Smooth muscle cell (in vitro differentiated cells): Measurements from ENCODE around the gene WDR27. TPM values are rescaled to one million over a fixed set of nuclear protein-coding genes. Genes with fewer than 3 reads are reported as not detected.
A peak's percentile ranks its signal among the peaks of the same experiment; 100 is the strongest.

Experiments
- DNase-seq: peaks from one replicate; lab custom pipeline; 2025; ENCODE audit not compliant: unreplicated experiment; lab: John Stamatoyannopoulos, UW
- H2AFZ ChIP-seq: fragments of 200-600 bp; sonication (generic); 2 replicates; pipeline ENCODE4 v1.6.0; 2016; ENCODE audit warnings: antibody characterized with exemption, low read depth, mild to moderate bottlenecking
- H3F3A ChIP-seq: fragments of 200-600 bp; sonication (generic); 2 replicates; pipeline ENCODE4 v1.6.0; 2017; ENCODE audit warnings: antibody characterized with exemption, low read depth
- H3K27ac ChIP-seq: fragments of 200-600 bp; sonication (generic); 2 replicates; pipeline ENCODE4 v1.5.1; 2016; ENCODE audit warnings: low read depth, mild to moderate bottlenecking
- H3K27me3 ChIP-seq: fragments of 200-600 bp; sonication (generic); 2 replicates; pipeline ENCODE4 v1.6.1; 2016; ENCODE audit warnings: low read depth, mild to moderate bottlenecking
- H3K36me3 ChIP-seq: fragments of 200-600 bp; sonication (generic); 2 replicates; pipeline ENCODE4 v1.5.1; 2016; ENCODE audit warnings: low read depth
- H3K4me1 ChIP-seq: fragments of 200-600 bp; sonication (generic); 2 replicates; pipeline ENCODE4 v1.5.1; 2016; ENCODE audit warnings: low read depth
- H3K4me2 ChIP-seq: fragments of 200-600 bp; sonication (generic); 2 replicates; pipeline ENCODE4 v1.6.0; 2016; ENCODE audit warnings: mild to moderate bottlenecking
- H3K4me3 ChIP-seq: fragments of 200-600 bp; sonication (generic); 2 replicates; pipeline ENCODE4 v1.5.1; 2016; ENCODE audit warnings: mild to moderate bottlenecking
- H3K79me2 ChIP-seq: fragments of 200-600 bp; sonication (generic); 2 replicates; pipeline ENCODE4 v1.6.0; 2016; ENCODE audit warnings: low read depth, mild to moderate bottlenecking
- H3K9ac ChIP-seq: fragments of 200-600 bp; sonication (generic); 2 replicates; pipeline ENCODE4 v1.6.0; 2016; ENCODE audit warnings: low read depth
- H3K9me3 ChIP-seq: fragments of 200-600 bp; sonication (generic); replicated peaks from 2 replicates; pipeline ENCODE4 v1.5.1; 2016; ENCODE audit warnings: low read depth
- H4K20me1 ChIP-seq: fragments of 200-600 bp; sonication (generic); 2 replicates; pipeline ENCODE4 v1.6.0; 2016; ENCODE audit warnings: low read depth
- CTCF ChIP-seq: fragments of 200-600 bp; sonication (generic); IDR thresholded peaks from 2 replicates; pipeline ENCODE4 v1.5.1; 2017; ENCODE audit warnings: borderline replicate concordance, mild to moderate bottlenecking, antibody characterized with exemption; ENCODE audit not compliant: insufficient read depth, poor library complexity, severe bottlenecking
- WGBS: methylation state at CpG from one replicate; pipeline ENCODE4 v1.1.7; 2016; ENCODE audit warnings: low lambda C conversion rate; 5-methylcytosine and 5-hydroxymethylcytosine counted together
- polyA plus RNA-seq: library from polyadenylated mRNA; unstranded; fragments of >200 nt; fragmentation: Nextera tagmentation; extraction: Ambion mirVana; gene quantifications from 2 replicates; pipeline ENCODE4 v1.2.1, GENCODE V29; 2016
- total RNA-seq: library from RNA; depleted of rRNA; stranded (reverse); fragments of >200 nt; gene quantifications from 2 replicates; pipeline ENCODE4 v1.2.3, GENCODE V29; 2014

WDR27 gene
- total and polyA plus RNA-seq, 2 experiments from 2014 or later = 26.0 to 47.0 TPM

GRCh38 chr6:169720207-169720855 is 18.5 kb upstream of the WDR27 start:
- H3K4me2 ChIP-seq = no peak overlapping the region

GRCh38 chr6:169719117-169719516 is 17.3 kb upstream of the WDR27 start:
- Histone ChIP-seq H3F3A (peaks cover 3% of the 10 kb centered on the region), H3K27ac (no peak overlapping the region), H4K20me1 (peaks cover 62% of the 10 kb centered on the region), H3K4me2 (no peak overlapping the region), H3K9me3 (no peaks in the 10 kb centered on the region), H3K4me3 (no peak overlapping the region), H3K79me2 (peaks cover 49% of the 10 kb centered on the region), H2AFZ (no peak overlapping the region), H3K27me3 (no peaks in the 10 kb centered on the region), H3K4me1 (peaks cover 13% of the 10 kb centered on the region), H3K36me3 (no peaks in the 10 kb centered on the region), H3K9ac (no peak overlapping the region)
- WGBS = 81% methylated on average over 4 of the region's 4 CpGs
- no peak for TF ChIP-seq CTCF
- no peak for DNase-seq

More at GRCh38 chr6:169720207-169720855, 18.5 kb upstream of the WDR27 start:
- no peak overlapping the region for H2AFZ ChIP-seq
- peaks cover 17% of the 10 kb centered on the region for H3K4me1 ChIP-seq
- no peak overlapping the region for H3K27ac ChIP-seq
- WGBS = over 99% methylated on average over 3 of the region's 3 CpGs
- peaks cover 62% of the 10 kb centered on the region for H4K20me1 ChIP-seq
- H3K4me3 ChIP-seq = no peak overlapping the region
- H3K36me3 ChIP-seq = no peaks in the 10 kb centered on the region
- peaks cover 3% of the 10 kb centered on the region for H3F3A ChIP-seq
- no peak for DNase-seq
- peaks cover 49% of the 10 kb centered on the region for H3K79me2 ChIP-seq
- H3K27me3 ChIP-seq = no peaks in the 10 kb centered on the region
- H3K9me3 ChIP-seq = no peaks in the 10 kb centered on the region
- no peak for TF ChIP-seq CTCF
- H3K9ac ChIP-seq = no peak overlapping the region

- 91% methylated on average over 9 of the region's 9 CpGs for WGBS
- no peak for DNase-seq
- Histone ChIP-seq H3F3A (peaks cover 7% of the 10 kb centered on the region), H3K4me2 (no peak overlapping the region), H3K9me3 (no peaks in the 10 kb centered on the region), H3K36me3 (peaks cover 16% of the 10 kb centered on the region), H3K9ac (no peak overlapping the region), H3K27ac (peak overlapping the region; percentile 8), H3K4me3 (no peak overlapping the region), H3K27me3 (no peaks in the 10 kb centered on the region), H2AFZ (no peak overlapping the region), H3K4me1 (no peaks in the 10 kb centered on the region), H4K20me1 (peaks cover 28% of the 10 kb centered on the region), H3K79me2 (peaks cover 19% of the 10 kb centered on the region)
- no peak for TF ChIP-seq CTCF
Measured at GRCh38 chr6:169714595-169714994, 12.8 kb upstream of the WDR27 start.

GRCh38 chr6:169714178-169714577 is 12.3 kb upstream of the WDR27 start:
- Histone ChIP-seq H3K36me3 (peaks cover 19% of the 10 kb centered on the region), H3K27me3 (no peaks in the 10 kb centered on the region), H3K4me1 (no peaks in the 10 kb centered on the region), H3F3A (peaks cover 7% of the 10 kb centered on the region), H3K4me3 (no peak overlapping the region), H3K27ac (peak overlapping the region; percentile 8), H2AFZ (no peak overlapping the region), H3K9ac (no peak overlapping the region), H3K9me3 (no peaks in the 10 kb centered on the region), H3K4me2 (no peak overlapping the region), H3K79me2 (peaks cover 14% of the 10 kb centered on the region), H4K20me1 (peaks cover 23% of the 10 kb centered on the region)
- WGBS = 86% methylated on average over 2 of the region's 2 CpGs
- DNase-seq = no peak
- TF ChIP-seq CTCF = no peak
